Measurements from ENCODE around the gene HIGD1B. TPM values are rescaled to one million over a fixed set of nuclear protein-coding genes. Genes with fewer than 3 reads are reported as not detected.
"Not testable (repeated sequence)": the region's sequence is repeated elsewhere in the genome, so short reads cannot be mapped to it uniquely, and the experiment has no call there.

Gene HIGD1B
- total and polyA plus RNA-seq, 9 donors = 1.1 to 6.8 (median 2.0) TPM

DNA sequence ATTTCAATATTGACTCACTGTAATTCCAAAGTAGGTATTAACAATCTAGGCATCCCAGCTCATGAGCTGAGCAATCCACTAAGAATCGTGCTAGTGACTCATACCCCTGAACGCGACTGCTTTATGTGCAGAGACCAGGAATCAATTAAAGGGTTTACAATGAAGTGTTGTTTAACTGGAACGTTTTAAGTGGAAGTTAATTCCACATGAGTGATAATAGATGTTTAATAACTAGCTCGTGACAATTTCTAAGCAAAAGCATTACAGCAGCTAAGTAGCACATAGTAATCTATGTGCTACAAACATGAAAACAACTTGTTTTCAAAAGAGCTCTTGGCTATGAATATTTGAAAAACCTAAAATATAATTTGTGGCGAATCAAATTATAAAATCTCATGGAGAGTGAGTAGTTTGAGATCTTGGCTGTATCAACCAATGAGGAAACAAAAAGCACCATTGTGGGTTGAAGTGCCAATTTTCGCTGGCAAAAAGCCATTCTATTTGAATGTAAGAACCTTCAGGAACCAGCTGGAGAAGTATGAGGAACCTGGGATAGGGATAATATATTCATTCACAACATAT lies 27.0 kb upstream of the HIGD1B start:
- WGBS, 3 donors = 41 to 59% (median 52%) methylated on average over 7 of the region's 7 CpGs
- no peaks in the 10 kb centered on the region for H3K4me1 ChIP-seq (ENCODE audit: insufficient read depth)
- no peaks in the 10 kb centered on the region for H3K36me3 ChIP-seq
- TF ChIP-seq, protein P1, sequence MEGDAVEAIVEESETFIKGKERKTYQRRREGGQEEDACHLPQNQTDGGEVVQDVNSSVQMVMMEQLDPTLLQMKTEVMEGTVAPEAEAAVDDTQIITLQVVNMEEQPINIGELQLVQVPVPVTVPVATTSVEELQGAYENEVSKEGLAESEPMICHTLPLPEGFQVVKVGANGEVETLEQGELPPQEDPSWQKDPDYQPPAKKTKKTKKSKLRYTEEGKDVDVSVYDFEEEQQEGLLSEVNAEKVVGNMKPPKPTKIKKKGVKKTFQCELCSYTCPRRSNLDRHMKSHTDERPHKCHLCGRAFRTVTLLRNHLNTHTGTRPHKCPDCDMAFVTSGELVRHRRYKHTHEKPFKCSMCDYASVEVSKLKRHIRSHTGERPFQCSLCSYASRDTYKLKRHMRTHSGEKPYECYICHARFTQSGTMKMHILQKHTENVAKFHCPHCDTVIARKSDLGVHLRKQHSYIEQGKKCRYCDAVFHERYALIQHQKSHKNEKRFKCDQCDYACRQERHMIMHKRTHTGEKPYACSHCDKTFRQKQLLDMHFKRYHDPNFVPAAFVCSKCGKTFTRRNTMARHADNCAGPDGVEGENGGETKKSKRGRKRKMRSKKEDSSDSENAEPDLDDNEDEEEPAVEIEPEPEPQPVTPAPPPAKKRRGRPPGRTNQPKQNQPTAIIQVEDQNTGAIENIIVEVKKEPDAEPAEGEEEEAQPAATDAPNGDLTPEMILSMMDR (IDR thresholded peaks at IDR 0.05) = no peak
- no peak for TF ChIP-seq EP300 (IDR thresholded peaks at IDR 0.05)
- no peak for TF ChIP-seq POLR2A (IDR thresholded peaks at IDR 0.05)
- H3K27ac ChIP-seq = no peak overlapping the region
- H3K27me3 ChIP-seq = no peaks in the 10 kb centered on the region
- H3K4me3 ChIP-seq = no peak overlapping the region
- intact Hi-C loops (cut with DNase I) = no loop called here
- DNase-seq = no peak
- H3K9me3 ChIP-seq = no peaks in the 10 kb centered on the region

- H3K4me3 ChIP-seq; H3K4me1 ChIP-seq (ENCODE audit: insufficient read depth); H3K27me3 ChIP-seq; H3K9me3 ChIP-seq; H3K36me3 ChIP-seq; intact Hi-C loops (cut with DNase I); H3K27ac ChIP-seq: not testable (repeated sequence)
- peak in 1 of 5 donors; percentile 7 for DNase-seq
- 94 to 96% (median 95%) methylated on average over 9 of the region's 9 CpGs for WGBS, 3 donors
Measured at GRCh38 chr17:44825236-44825635, 22.4 kb upstream of the HIGD1B start.

DNA sequence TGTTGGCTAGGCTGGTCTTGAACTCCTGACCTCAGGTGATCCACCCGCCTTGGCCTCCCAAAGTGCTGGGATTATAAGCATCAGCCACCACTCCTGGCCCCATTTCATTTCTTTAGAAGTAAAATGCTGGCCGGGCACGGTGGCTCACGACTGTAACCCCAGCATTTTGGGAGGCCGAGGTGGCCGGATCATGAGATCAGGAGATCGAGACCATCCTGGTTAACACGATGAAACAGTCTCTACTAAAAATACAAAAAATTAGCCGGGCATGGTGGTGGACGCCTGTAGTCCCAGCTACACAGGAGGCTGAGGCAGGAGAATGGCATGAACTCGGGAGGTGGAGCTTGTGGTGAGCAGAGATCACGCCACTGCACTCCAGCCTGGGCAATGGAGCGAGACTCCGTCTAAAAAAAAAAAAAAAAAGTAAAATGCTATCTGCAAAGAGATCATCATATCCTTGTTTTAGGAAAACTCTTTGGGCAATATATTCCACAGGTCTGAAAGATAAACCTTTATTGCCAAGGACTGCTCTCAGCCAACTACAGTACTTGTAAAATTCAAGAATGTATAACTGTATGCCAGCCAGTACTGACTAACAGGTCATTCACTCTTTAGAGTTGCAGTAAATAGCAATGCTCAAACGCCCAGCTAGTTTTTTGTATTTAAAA lies 21.4 kb upstream of the HIGD1B start:
- Histone ChIP-seq H3K9me3 (no peaks in the 10 kb centered on the region), H3K27ac (no peak overlapping the region), H3K27me3 (no peaks in the 10 kb centered on the region), H3K36me3 (no peaks in the 10 kb centered on the region), H3K4me1 (ENCODE audit: insufficient read depth) (no peaks in the 10 kb centered on the region), H3K4me3 (no peak overlapping the region)
- WGBS, 3 donors = 86 to 91% (median 91%) methylated on average over 15 of the region's 15 CpGs
- intact Hi-C loops (cut with DNase I) = no loop called here
- TF ChIP-seq, protein P1 (IDR thresholded peaks at IDR 0.05) = no peak
- TF ChIP-seq EP300 (IDR thresholded peaks at IDR 0.05) = no peak
- TF ChIP-seq POLR2A (IDR thresholded peaks at IDR 0.05) = no peak
- peak in 1 of 5 donors; percentile 1 for DNase-seq

- no peak overlapping the region for H3K27ac ChIP-seq
- H3K27me3 ChIP-seq = no peaks in the 10 kb centered on the region
- intact Hi-C loops (cut with DNase I) = no loop called here
Measured at GRCh38 chr17:44827863-44828262, 19.8 kb upstream of the HIGD1B start.

More at GRCh38 chr17:44827863-44828262, 19.8 kb upstream of the HIGD1B start:
- TF ChIP-seq POLR2A (IDR thresholded peaks at IDR 0.05) = no peak
- TF ChIP-seq, protein P1 (IDR thresholded peaks at IDR 0.05) = no peak
- TF ChIP-seq EP300 (IDR thresholded peaks at IDR 0.05) = no peak
- 74 to 82% (median 77%) methylated on average over 1 of the region's 1 CpG for WGBS, 3 donors
- Histone ChIP-seq H3K4me3 (peak overlapping the region; percentile 65), H3K4me1 (ENCODE audit: insufficient read depth) (no peaks in the 10 kb centered on the region), H3K36me3 (no peaks in the 10 kb centered on the region), H3K9me3 (no peaks in the 10 kb centered on the region)
- no peak for DNase-seq

Measured in ovary (tissue), 9 donors.